ENCODE measurements around the gene ZNF324.

DNA sequence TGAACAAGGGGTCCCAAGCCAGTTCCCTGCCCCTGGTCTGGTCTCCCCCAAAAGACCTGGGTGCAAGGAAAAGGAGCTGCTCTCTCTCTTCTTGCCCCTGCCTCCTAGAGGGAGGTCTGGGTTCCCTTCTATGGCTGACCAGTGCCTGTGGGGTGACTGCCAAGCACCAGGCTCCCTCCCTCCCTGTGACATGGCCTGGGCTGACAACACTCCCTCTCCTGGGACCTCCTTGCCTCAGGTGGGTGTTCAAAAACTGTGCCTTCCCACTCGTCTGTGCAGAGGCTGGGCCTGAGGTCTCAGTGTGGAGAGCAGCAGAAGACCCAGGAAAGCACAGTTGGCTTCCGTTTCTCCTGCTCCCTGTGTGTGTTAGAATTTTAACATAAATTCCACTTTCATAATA is 14.0 kb downstream of the ZNF324 start:
- TF ChIP-seq, protein P1, sequence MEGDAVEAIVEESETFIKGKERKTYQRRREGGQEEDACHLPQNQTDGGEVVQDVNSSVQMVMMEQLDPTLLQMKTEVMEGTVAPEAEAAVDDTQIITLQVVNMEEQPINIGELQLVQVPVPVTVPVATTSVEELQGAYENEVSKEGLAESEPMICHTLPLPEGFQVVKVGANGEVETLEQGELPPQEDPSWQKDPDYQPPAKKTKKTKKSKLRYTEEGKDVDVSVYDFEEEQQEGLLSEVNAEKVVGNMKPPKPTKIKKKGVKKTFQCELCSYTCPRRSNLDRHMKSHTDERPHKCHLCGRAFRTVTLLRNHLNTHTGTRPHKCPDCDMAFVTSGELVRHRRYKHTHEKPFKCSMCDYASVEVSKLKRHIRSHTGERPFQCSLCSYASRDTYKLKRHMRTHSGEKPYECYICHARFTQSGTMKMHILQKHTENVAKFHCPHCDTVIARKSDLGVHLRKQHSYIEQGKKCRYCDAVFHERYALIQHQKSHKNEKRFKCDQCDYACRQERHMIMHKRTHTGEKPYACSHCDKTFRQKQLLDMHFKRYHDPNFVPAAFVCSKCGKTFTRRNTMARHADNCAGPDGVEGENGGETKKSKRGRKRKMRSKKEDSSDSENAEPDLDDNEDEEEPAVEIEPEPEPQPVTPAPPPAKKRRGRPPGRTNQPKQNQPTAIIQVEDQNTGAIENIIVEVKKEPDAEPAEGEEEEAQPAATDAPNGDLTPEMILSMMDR (IDR thresholded peaks at IDR 0.05), result no peak
- TF ChIP-seq POLR2A (IDR thresholded peaks at IDR 0.05), result no peak

All from body of pancreas (tissue), 4 donors.